ENCODE results near the gene BARD1. TPM values are rescaled to one million over a fixed set of nuclear protein-coding genes. Genes with fewer than 3 reads are reported as not detected.

The BARD1 gene
- total RNA-seq, 1 experiment from 2014 or later: 29.7 TPM

DNA sequence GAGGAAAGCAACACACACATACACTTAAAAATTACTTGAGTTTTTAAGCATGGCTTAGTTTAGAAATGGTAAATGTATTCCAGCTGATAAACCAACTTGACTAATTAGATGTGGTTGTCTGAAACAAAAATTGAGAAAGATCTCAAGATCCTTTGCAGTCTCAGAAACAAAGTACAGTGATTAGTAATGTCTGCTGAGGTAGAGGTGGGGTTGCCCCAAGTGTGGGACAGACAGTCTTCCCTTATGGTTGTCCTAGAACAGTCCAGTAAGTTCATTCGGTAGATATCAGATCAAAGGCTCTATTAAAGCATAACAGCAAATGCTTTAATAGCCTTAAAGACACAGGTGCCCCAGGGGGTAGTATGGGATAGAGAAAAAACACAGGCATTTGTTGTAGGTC lies 94.5 kb downstream of the BARD1 start:
- no peak for TF ChIP-seq EZH2 (IDR thresholded peaks at IDR 0.05; ENCODE audit: borderline replicate concordance, low read depth, low read length, poor library complexity, severe bottlenecking)
- TF ChIP-seq, protein P1, sequence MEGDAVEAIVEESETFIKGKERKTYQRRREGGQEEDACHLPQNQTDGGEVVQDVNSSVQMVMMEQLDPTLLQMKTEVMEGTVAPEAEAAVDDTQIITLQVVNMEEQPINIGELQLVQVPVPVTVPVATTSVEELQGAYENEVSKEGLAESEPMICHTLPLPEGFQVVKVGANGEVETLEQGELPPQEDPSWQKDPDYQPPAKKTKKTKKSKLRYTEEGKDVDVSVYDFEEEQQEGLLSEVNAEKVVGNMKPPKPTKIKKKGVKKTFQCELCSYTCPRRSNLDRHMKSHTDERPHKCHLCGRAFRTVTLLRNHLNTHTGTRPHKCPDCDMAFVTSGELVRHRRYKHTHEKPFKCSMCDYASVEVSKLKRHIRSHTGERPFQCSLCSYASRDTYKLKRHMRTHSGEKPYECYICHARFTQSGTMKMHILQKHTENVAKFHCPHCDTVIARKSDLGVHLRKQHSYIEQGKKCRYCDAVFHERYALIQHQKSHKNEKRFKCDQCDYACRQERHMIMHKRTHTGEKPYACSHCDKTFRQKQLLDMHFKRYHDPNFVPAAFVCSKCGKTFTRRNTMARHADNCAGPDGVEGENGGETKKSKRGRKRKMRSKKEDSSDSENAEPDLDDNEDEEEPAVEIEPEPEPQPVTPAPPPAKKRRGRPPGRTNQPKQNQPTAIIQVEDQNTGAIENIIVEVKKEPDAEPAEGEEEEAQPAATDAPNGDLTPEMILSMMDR (conservative IDR thresholded peaks at IDR 0.05; ENCODE audit: low read depth, low read length): no peak
- BruUV-seq (replicated peaks): no TSS peak
- intact Hi-C loops (cut with micrococcal nuclease; ENCODE audit: unreplicated experiment): no loop called here
- Histone ChIP-seq H3K9me3 (ENCODE audit: low read depth, low read length, poor library complexity, severe bottlenecking) (no peaks in the 10 kb centered on the region), H3K27ac (ENCODE audit: low read depth, low read length, poor library complexity, severe bottlenecking) (no peak overlapping the region), H3K4me1 (ENCODE audit: insufficient read depth, low read length, poor library complexity, severe bottlenecking) (no peaks in the 10 kb centered on the region), H3K36me3 (ENCODE audit: insufficient read depth, low read length, poor library complexity, severe bottlenecking) (no peaks in the 10 kb centered on the region), H3K27me3 (replicated peaks; ENCODE audit: insufficient read depth, low read depth, low read length, poor library complexity) (no peaks in the 10 kb centered on the region), H3K4me3 (ENCODE audit: low read depth, low read length, poor library complexity, severe bottlenecking) (no peak overlapping the region)
- CTCF ChIA-PET: no interaction called here
- DNase-seq (ENCODE audit: low spot score): no peak
- POLR2A ChIA-PET (ENCODE audit: low non-redundant PET): no interaction called here

DNA sequence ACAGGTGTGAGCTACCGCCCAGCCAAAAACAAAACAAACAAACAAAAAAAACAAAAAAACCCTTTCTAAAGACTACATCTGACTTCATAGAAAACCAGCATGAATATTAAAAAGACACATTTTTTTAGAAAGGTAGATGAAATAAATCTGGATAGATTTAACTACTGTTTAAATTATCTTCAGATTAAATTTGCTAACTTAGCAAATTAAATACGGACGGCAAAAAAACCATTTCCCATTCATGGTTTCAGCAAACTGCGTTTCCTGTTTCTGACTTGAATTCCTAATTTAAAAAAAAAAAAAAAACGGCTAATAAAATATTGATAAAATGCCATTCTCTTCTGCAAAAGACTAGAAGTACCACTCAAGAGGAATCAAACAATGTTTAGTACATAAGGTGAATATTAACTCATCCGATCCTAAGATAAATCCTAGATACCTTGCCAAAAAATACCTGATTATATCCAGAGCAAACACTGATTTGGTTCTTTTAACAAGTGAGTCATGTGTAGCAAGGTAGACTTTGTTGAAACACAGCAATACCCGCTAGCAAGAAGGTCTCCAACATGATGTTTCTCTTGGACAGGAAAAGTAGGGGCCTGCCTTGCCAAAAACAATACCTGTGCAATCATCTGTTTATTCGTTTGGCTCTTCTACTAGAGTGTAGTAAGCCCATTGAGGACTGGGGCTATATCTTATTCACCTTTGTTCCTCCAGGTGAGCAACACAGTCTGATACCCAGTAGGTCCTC lies 96.2 kb downstream of the BARD1 start:
- no TSS peak for BruUV-seq (replicated peaks)

DNA sequence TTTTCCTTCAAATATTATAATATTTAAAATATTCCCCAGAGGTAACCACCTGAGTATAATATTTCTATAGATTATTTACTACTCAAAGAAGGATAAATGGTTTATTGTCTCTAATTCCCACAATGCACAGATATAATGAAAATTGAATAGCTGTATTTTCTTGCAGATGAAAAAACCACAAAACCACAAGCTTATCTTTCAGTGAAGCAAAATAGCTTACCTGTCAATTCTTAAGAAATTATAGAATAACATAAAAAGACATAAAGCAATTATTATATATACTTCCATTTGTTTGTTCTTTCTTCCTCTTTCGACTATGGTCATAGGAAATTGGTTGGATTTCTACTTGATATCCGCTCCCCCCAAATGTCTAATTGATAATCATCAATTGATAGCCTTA lies 98.8 kb downstream of the BARD1 start:
- intact Hi-C loops (cut with micrococcal nuclease; ENCODE audit: unreplicated experiment): no loop called here
- POLR2A ChIA-PET (ENCODE audit: low non-redundant PET): no interaction called here

More for the DNA sequence above, 96.2 kb downstream of the BARD1 start:
- ChIA-PET POLR2A (ENCODE audit: low non-redundant PET) (no interaction called here), CTCF (no interaction called here)
- TF ChIP-seq, protein P1 (conservative IDR thresholded peaks at IDR 0.05; ENCODE audit: low read depth, low read length): no peak
- no peak for TF ChIP-seq EZH2 (IDR thresholded peaks at IDR 0.05; ENCODE audit: borderline replicate concordance, low read depth, low read length, poor library complexity, severe bottlenecking)
- no peaks in the 10 kb centered on the region for H3K36me3 ChIP-seq (ENCODE audit: insufficient read depth, low read length, poor library complexity, severe bottlenecking)
- H3K4me3 ChIP-seq (ENCODE audit: low read depth, low read length, poor library complexity, severe bottlenecking): no peak overlapping the region
- no peak overlapping the region for H3K27ac ChIP-seq (ENCODE audit: low read depth, low read length, poor library complexity, severe bottlenecking)
- no peaks in the 10 kb centered on the region for H3K9me3 ChIP-seq (ENCODE audit: low read depth, low read length, poor library complexity, severe bottlenecking)
- intact Hi-C loops (cut with micrococcal nuclease; ENCODE audit: unreplicated experiment): no loop called here
- DNase-seq (ENCODE audit: low spot score): no peak
- H3K27me3 ChIP-seq (replicated peaks; ENCODE audit: insufficient read depth, low read depth, low read length, poor library complexity): no peaks in the 10 kb centered on the region
- no peaks in the 10 kb centered on the region for H3K4me1 ChIP-seq (ENCODE audit: insufficient read depth, low read length, poor library complexity, severe bottlenecking)

More for the DNA sequence above, 98.8 kb downstream of the BARD1 start:
- Histone ChIP-seq H3K36me3 (ENCODE audit: insufficient read depth, low read length, poor library complexity, severe bottlenecking) (no peaks in the 10 kb centered on the region), H3K27ac (ENCODE audit: low read depth, low read length, poor library complexity, severe bottlenecking) (no peak overlapping the region), H3K9me3 (ENCODE audit: low read depth, low read length, poor library complexity, severe bottlenecking) (no peaks in the 10 kb centered on the region), H3K4me1 (ENCODE audit: insufficient read depth, low read length, poor library complexity, severe bottlenecking) (no peaks in the 10 kb centered on the region), H3K4me3 (ENCODE audit: low read depth, low read length, poor library complexity, severe bottlenecking) (no peak overlapping the region), H3K27me3 (replicated peaks; ENCODE audit: insufficient read depth, low read depth, low read length, poor library complexity) (no peaks in the 10 kb centered on the region)
- BruUV-seq (replicated peaks): no TSS peak
- CTCF ChIA-PET: no interaction called here
- no peak for DNase-seq (ENCODE audit: low spot score)
- no peak for TF ChIP-seq EZH2 (IDR thresholded peaks at IDR 0.05; ENCODE audit: borderline replicate concordance, low read depth, low read length, poor library complexity, severe bottlenecking)
- TF ChIP-seq, protein P1 (conservative IDR thresholded peaks at IDR 0.05; ENCODE audit: low read depth, low read length): no peak
